AG09319 (cell line): ENCODE results near the gene SH3BP2.

Experiments
- DNase-seq: peaks from one replicate; pipeline ENCODE4 v3.0.0-alpha.2; 2010; ENCODE audit warnings: low read depth; ENCODE audit errors: extremely low read depth
- CTCF ChIP-seq: IDR thresholded peaks from 2 replicates; pipeline ENCODE4 v1.5.1; 2011; ENCODE audit warnings: low read depth, mild to moderate bottlenecking, inconsistent platforms, low read length, moderate library complexity

Gene SH3BP2

GRCh38 chr4:2824329-2824835 lies 31.5 kb downstream of the SH3BP2 start:
- no peak for TF ChIP-seq CTCF
- no peak for DNase-seq

- no peak for TF ChIP-seq CTCF
- DNase-seq = no peak
Observed at GRCh38 chr4:2824836-2825381, 32.0 kb downstream of the SH3BP2 start.

- TF ChIP-seq CTCF = no peak
- DNase-seq = no peak
Observed at GRCh38 chr4:2825740-2826139, 32.9 kb downstream of the SH3BP2 start.

- TF ChIP-seq CTCF = no peak
- DNase-seq = no peak
Observed at GRCh38 chr4:2827071-2827873, 34.4 kb downstream of the SH3BP2 start.

GRCh38 chr4:2827874-2828751 lies 35.2 kb downstream of the SH3BP2 start:
- DNase-seq = no peak
- no peak for TF ChIP-seq CTCF

- no peak for TF ChIP-seq CTCF
Observed at GRCh38 chr4:2828758-2829181, 35.9 kb downstream of the SH3BP2 start.

More at GRCh38 chr4:2828758-2829181, 35.9 kb downstream of the SH3BP2 start:
- DNase-seq = no peak
